ENCODE measurements around the gene CACNA1C. TPM values are rescaled to one million over a fixed set of nuclear protein-coding genes. Genes with fewer than 3 reads are reported as not detected.

CACNA1C gene
- total RNA-seq, 1 donor = 16.6 TPM

GRCh38 chr12:2537868-2538541 lies 485.2 kb downstream of the CACNA1C start:
- TF ChIP-seq CTCF (IDR thresholded peaks at IDR 0.05; ENCODE audit: insufficient read depth, low read length) = no peak
- no peak overlapping the region for H3K4me3 ChIP-seq (ENCODE audit: low read depth, low read length)
- DNase-seq (ENCODE audit: low read depth) = no peak

GRCh38 chr12:2539938-2540337 lies 487.2 kb downstream of the CACNA1C start:
- TF ChIP-seq CTCF (IDR thresholded peaks at IDR 0.05; ENCODE audit: insufficient read depth, low read length) = no peak
- no peak overlapping the region for H3K4me3 ChIP-seq (ENCODE audit: low read depth, low read length)
- no peak for DNase-seq (ENCODE audit: low read depth)

GRCh38 chr12:2540535-2540941 lies 487.8 kb downstream of the CACNA1C start:
- no peak for DNase-seq (ENCODE audit: low read depth)
- no peak for TF ChIP-seq CTCF (IDR thresholded peaks at IDR 0.05; ENCODE audit: insufficient read depth, low read length)
- no peak overlapping the region for H3K4me3 ChIP-seq (ENCODE audit: low read depth, low read length)

GRCh38 chr12:2541631-2542204 lies 488.9 kb downstream of the CACNA1C start:
- no peak overlapping the region for H3K4me3 ChIP-seq (ENCODE audit: low read depth, low read length)
- TF ChIP-seq CTCF (IDR thresholded peaks at IDR 0.05; ENCODE audit: insufficient read depth, low read length) = no peak
- DNase-seq (ENCODE audit: low read depth) = no peak

GRCh38 chr12:2543801-2544200 lies 491.0 kb downstream of the CACNA1C start:
- no peak for DNase-seq (ENCODE audit: low read depth)
- TF ChIP-seq CTCF (IDR thresholded peaks at IDR 0.05; ENCODE audit: insufficient read depth, low read length) = no peak
- no peak overlapping the region for H3K4me3 ChIP-seq (ENCODE audit: low read depth, low read length)

- DNase-seq (ENCODE audit: low read depth) = no peak
- no peak for TF ChIP-seq CTCF (IDR thresholded peaks at IDR 0.05; ENCODE audit: insufficient read depth, low read length)
Measured at GRCh38 chr12:2544230-2544629, 491.4 kb downstream of the CACNA1C start.

More at GRCh38 chr12:2544230-2544629, 491.4 kb downstream of the CACNA1C start:
- no peak overlapping the region for H3K4me3 ChIP-seq (ENCODE audit: low read depth, low read length)

Measured in fibroblast of the aortic adventitia (primary cell).